HG03378 (cell line): ENCODE data around the gene RASGEF1C.

Experiments used
- ATAC-seq: cut with Tn5 transposase; IDR thresholded peaks from one replicate; pipeline ENCODE4 v1.9.1; 2021; ENCODE audit warnings: mild to moderate bottlenecking, moderate library complexity; ENCODE audit not compliant: unreplicated experiment

Gene RASGEF1C

GRCh38 chr5:180068519-180069090 lies 140.4 kb downstream of the RASGEF1C start:
- ATAC-seq = no peak

GRCh38 chr5:180067986-180068385 lies 141.0 kb downstream of the RASGEF1C start:
- ATAC-seq = no peak

- ATAC-seq = no peak
These were observed 148.8 kb downstream of the RASGEF1C start for GRCh38 chr5:180060192-180060591.

GRCh38 chr5:180059326-180059725 lies 149.7 kb downstream of the RASGEF1C start:
- no peak for ATAC-seq

GRCh38 chr5:180056153-180056552 lies 152.9 kb downstream of the RASGEF1C start:
- ATAC-seq = no peak

- ATAC-seq = no peak
These were observed 154.8 kb downstream of the RASGEF1C start for GRCh38 chr5:180054226-180054625.

GRCh38 chr5:180053061-180053602 lies 155.9 kb downstream of the RASGEF1C start:
- no peak for ATAC-seq

- no peak for ATAC-seq
These were observed 156.7 kb downstream of the RASGEF1C start for GRCh38 chr5:180052211-180052818.
